Measurements from ENCODE around the gene CCDC195.
"Not testable (repeated sequence)": the region's sequence is repeated elsewhere in the genome, so short reads cannot be mapped to it uniquely, and the experiment has no call there.

Gene CCDC195

GRCh38 chr2:224689539-224689938 is 26.6 kb downstream of the CCDC195 start:
- DNase-seq = no peak

- DNase-seq = no peak
Measured at GRCh38 chr2:224688997-224689396, 27.2 kb downstream of the CCDC195 start.

- DNase-seq = no peak
Measured at GRCh38 chr2:224687156-224687555, 29.0 kb downstream of the CCDC195 start.

GRCh38 chr2:224685121-224685520 is 31.0 kb downstream of the CCDC195 start:
- no peak for DNase-seq

GRCh38 chr2:224682134-224682533 is 34.0 kb downstream of the CCDC195 start:
- no peak for DNase-seq

- no peak for DNase-seq
Measured at GRCh38 chr2:224671731-224672130, 44.4 kb downstream of the CCDC195 start.

GRCh38 chr2:224670203-224670602 is 46.0 kb downstream of the CCDC195 start:
- no peak for DNase-seq

GRCh38 chr2:224669449-224669848 is 46.7 kb downstream of the CCDC195 start:
- DNase-seq = no peak

- DNase-seq = no peak
Measured at GRCh38 chr2:224668123-224668909, 47.8 kb downstream of the CCDC195 start.

GRCh38 chr2:224666951-224667553 is 49.1 kb downstream of the CCDC195 start:
- no peak for DNase-seq

- not testable (repeated sequence) for DNase-seq
Measured at GRCh38 chr2:224663322-224663721, 52.8 kb downstream of the CCDC195 start.

GRCh38 chr2:224661708-224662107 is 54.5 kb downstream of the CCDC195 start:
- DNase-seq = not testable (repeated sequence)

- no peak for DNase-seq
Measured at GRCh38 chr2:224659714-224660113, 56.5 kb downstream of the CCDC195 start.

- no peak for DNase-seq
Measured at GRCh38 chr2:224658780-224659405, 57.3 kb downstream of the CCDC195 start.

- DNase-seq = no peak
Measured at GRCh38 chr2:224657349-224657748, 58.8 kb downstream of the CCDC195 start.

- no peak for DNase-seq
Measured at GRCh38 chr2:224655006-224655537, 61.1 kb downstream of the CCDC195 start.

Data from stimulated activated CD4-positive, alpha-beta T cell treated with anti-CD3 and anti-CD28 coated beads, Interleukin-1b, Interleukin-23, amount 100 ng/mL, for 48 hours (primary cell).